Sigmoid colon (tissue), 4 donors: Measurements from ENCODE around the gene ABCB1.

ENCODE experiments used
- EP300 ChIP-seq, 4 donors: sonication (generic); formaldehyde crosslinking; IDR thresholded peaks; one replicate each; pipeline ENCODE4 v1.6.1; 2017; ENCODE audit warnings: antibody characterized with exemption in 4 of 4
- POLR2A ChIP-seq, 2 donors: fragments of 450-650 bp; IDR thresholded peaks; one replicate each; pipeline ENCODE4 v1.6.1; 2016; ENCODE audit warnings: antibody characterized with exemption in 2 of 2, mild to moderate bottlenecking in 2 of 2, moderate library complexity in 2 of 2
- POLR2AphosphoS5 ChIP-seq, 4 donors: sonication (generic); formaldehyde crosslinking; IDR thresholded peaks; one replicate each; pipeline ENCODE4 v1.6.1; 2017; ENCODE audit warnings: antibody characterized with exemption in 4 of 4
- TF ChIP-seq, protein P1 (sequence below), 4 experiments: fragments of 450-650 bp in 3 of 4; fragments of 200-600 bp in 1 of 4; IDR thresholded peaks; one replicate each; pipeline ENCODE4 v1.5.1; 2016 to 2019; ENCODE audit warnings: antibody characterized with exemption in 4 of 4, mild to moderate bottlenecking in 3 of 4, moderate library complexity in 2 of 4

DNA sequence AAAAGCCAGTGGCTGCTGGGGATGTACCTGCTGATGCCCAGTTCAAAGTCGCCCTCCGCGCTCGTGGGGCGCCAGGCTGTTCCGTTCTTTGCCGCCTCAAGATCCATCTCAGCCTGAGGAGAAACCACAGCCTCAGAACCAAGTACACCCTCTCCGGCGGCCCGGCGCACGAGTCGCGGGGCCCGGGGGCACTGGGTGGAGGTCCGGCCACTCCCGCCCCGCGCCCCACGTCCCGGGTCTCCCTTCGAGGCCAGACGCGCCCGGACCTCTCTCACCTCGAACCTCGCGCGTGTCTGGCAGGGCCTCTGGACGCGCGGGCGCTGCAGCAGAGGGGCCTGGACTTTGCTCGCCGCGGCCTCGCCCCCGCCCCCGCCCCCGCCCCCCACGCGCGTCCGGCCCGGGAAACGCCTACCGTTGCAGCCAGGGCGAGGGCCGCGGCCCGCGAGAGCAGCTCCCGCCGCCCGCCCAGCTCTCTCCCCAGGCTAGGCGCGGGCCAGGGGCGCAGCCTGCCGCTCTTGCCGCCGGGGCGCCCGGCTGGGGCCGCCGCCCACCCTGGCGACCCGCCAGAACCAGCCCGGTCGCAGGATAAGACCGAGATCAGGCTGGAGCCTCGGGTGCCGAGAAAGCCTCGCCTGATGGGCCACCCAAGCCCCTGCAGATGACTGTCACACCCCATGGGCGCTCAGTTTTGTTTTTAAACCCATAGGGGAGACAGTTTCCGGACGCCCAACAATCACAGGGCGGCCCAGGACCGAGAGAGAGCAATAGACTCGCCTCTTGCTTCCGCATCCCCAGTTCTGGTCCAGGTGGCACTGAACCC is 125.1 kb downstream of the ABCB1 start, which contains the start of gene ABCB4:
- TF ChIP-seq, protein P1, sequence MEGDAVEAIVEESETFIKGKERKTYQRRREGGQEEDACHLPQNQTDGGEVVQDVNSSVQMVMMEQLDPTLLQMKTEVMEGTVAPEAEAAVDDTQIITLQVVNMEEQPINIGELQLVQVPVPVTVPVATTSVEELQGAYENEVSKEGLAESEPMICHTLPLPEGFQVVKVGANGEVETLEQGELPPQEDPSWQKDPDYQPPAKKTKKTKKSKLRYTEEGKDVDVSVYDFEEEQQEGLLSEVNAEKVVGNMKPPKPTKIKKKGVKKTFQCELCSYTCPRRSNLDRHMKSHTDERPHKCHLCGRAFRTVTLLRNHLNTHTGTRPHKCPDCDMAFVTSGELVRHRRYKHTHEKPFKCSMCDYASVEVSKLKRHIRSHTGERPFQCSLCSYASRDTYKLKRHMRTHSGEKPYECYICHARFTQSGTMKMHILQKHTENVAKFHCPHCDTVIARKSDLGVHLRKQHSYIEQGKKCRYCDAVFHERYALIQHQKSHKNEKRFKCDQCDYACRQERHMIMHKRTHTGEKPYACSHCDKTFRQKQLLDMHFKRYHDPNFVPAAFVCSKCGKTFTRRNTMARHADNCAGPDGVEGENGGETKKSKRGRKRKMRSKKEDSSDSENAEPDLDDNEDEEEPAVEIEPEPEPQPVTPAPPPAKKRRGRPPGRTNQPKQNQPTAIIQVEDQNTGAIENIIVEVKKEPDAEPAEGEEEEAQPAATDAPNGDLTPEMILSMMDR (IDR thresholded peaks at IDR 0.05) = no peak
- TF ChIP-seq POLR2AphosphoS5 (IDR thresholded peaks at IDR 0.05) = no peak
- TF ChIP-seq POLR2A (IDR thresholded peaks at IDR 0.05) = no peak
- no peak for TF ChIP-seq EP300 (IDR thresholded peaks at IDR 0.05)
